Measurements from ENCODE around the gene C12orf57.

C12orf57 gene

GRCh38 chr12:6919588-6919987 lies 24.2 kb upstream of the C12orf57 start:
- no peak for DNase-seq

GRCh38 chr12:6921539-6921938 lies 22.3 kb upstream of the C12orf57 start:
- no peak for DNase-seq

- DNase-seq, result peak; percentile 66
These were observed 21.6 kb upstream of the C12orf57 start for GRCh38 chr12:6921996-6922946.

- no peak for DNase-seq
These were observed 20.7 kb upstream of the C12orf57 start for GRCh38 chr12:6923003-6923732.

- no peak for DNase-seq
These were observed 20.0 kb upstream of the C12orf57 start for GRCh38 chr12:6923851-6924250.

- DNase-seq, result no peak
These were observed 18.6 kb upstream of the C12orf57 start for GRCh38 chr12:6925239-6925539.

GRCh38 chr12:6925540-6926279 lies 18.1 kb upstream of the C12orf57 start:
- no peak for DNase-seq

- peak; percentile 19 for DNase-seq
These were observed 16.3 kb upstream of the C12orf57 start, which contains the start of gene ATN1 for GRCh38 chr12:6927379-6928021. Gene ATN1 (plus strand): TSS chr12:6927959. CDS start chr12:6934002, 6,043 bp downstream.

GRCh38 chr12:6928022-6928702 lies 15.7 kb upstream of the C12orf57 start:
- DNase-seq, result no peak

GRCh38 chr12:6928703-6929407 lies 15.0 kb upstream of the C12orf57 start:
- DNase-seq, result no peak

- DNase-seq, result no peak
These were observed 14.1 kb upstream of the C12orf57 start for GRCh38 chr12:6929466-6930452.

GRCh38 chr12:6932766-6933165 lies 11.1 kb upstream of the C12orf57 start:
- no peak for DNase-seq

GRCh38 chr12:6934110-6934509 lies 9.7 kb upstream of the C12orf57 start:
- DNase-seq, result no peak

- no peak for DNase-seq
These were observed 8.2 kb upstream of the C12orf57 start for GRCh38 chr12:6935371-6936193.

- no peak for DNase-seq
These were observed 7.6 kb upstream of the C12orf57 start for GRCh38 chr12:6936194-6936635.

- DNase-seq, result no peak
These were observed 7.0 kb upstream of the C12orf57 start for GRCh38 chr12:6936636-6937480.

GRCh38 chr12:6937481-6938352 lies 6.1 kb upstream of the C12orf57 start:
- peak; percentile 92 for DNase-seq

All from MV-4-11 (cell line).